Spleen (tissue), 11 donors: ENCODE measurements around the gene ATXN7L1. TPM values are rescaled to one million over a fixed set of nuclear protein-coding genes. Genes with fewer than 3 reads are reported as not detected.

Source experiments
- DNase-seq: peaks from one replicate; pipeline ENCODE4 v3.0.0-alpha.2; 2020
- H3K27ac ChIP-seq, 8 donors: fragments of 200-600 bp; sonication (generic) in 7 of 8; 1 replicate in 4 of 8; 2 replicates in 4 of 8; pipeline versions ENCODE4 v1.5.0 to v1.8.0; 2016 to 2021; ENCODE audit warnings: inconsistent platforms in 4 of 8, mild to moderate bottlenecking in 4 of 8, moderate library complexity in 1 of 8
- H3K27me3 ChIP-seq, 7 donors: fragments of 200-600 bp; sonication (generic) in 6 of 7; replicated peaks in 1 of 7; 1 replicate in 4 of 7; 2 replicates in 3 of 7; pipeline versions ENCODE4 v1.5.0 to v1.8.0; 2016 to 2021; ENCODE audit warnings: inconsistent platforms in 3 of 7, mild to moderate bottlenecking in 1 of 7
- H3K36me3 ChIP-seq, 6 donors: fragments of 200-600 bp; sonication (generic) in 5 of 6; 1 replicate in 4 of 6; 2 replicates in 2 of 6; pipeline versions ENCODE4 v1.5.0 to v1.8.0; 2016 to 2021; ENCODE audit warnings: inconsistent platforms in 2 of 6
- H3K4me1 ChIP-seq, 6 donors: fragments of 200-600 bp; sonication (generic) in 5 of 6; 1 replicate in 3 of 6; 2 replicates in 3 of 6; pipeline versions ENCODE4 v1.5.0 to v1.8.0; 2016 to 2021; ENCODE audit warnings: inconsistent platforms in 3 of 6
- H3K4me3 ChIP-seq, 8 donors: fragments of 200-600 bp; sonication (generic) in 7 of 8; 1 replicate in 4 of 8; 2 replicates in 4 of 8; pipeline versions ENCODE4 v1.5.0 to v1.8.0; 2016 to 2021; ENCODE audit warnings: inconsistent platforms in 4 of 8, mild to moderate bottlenecking in 4 of 8, moderate library complexity in 2 of 8
- H3K9me3 ChIP-seq, 8 donors: fragments of 200-600 bp; sonication (generic) in 7 of 8; 1 replicate in 4 of 8; 2 replicates in 4 of 8; pipeline versions ENCODE4 v1.5.0 to v1.8.0; 2016 to 2021; ENCODE audit warnings: inconsistent platforms in 4 of 8
- CTCF ChIP-seq, 11 experiments: fragments of 200-600 bp in 7 of 11; fragments of 450-650 bp in 4 of 11; sonication (generic) in 4 of 11; IDR thresholded peaks in 8 of 11; conservative IDR thresholded peaks in 3 of 11; 1 replicate in 7 of 11; 2 replicates in 4 of 11; pipeline versions ENCODE4 v1.4.0 to v1.8.0; 2016 to 2021; ENCODE audit warnings: antibody characterized with exemption in 11 of 11, inconsistent platforms in 4 of 11, mild to moderate bottlenecking in 1 of 11
- POLR2A ChIP-seq, 3 donors: fragments of 450-650 bp; IDR thresholded peaks; one replicate each; pipeline ENCODE4 v1.5.1; 2017; ENCODE audit warnings: antibody characterized with exemption in 3 of 3, mild to moderate bottlenecking in 1 of 3
- POLR2AphosphoS5 ChIP-seq, 3 donors: sonication (generic); formaldehyde crosslinking; IDR thresholded peaks; one replicate each; pipeline ENCODE4 v1.5.1; 2017; ENCODE audit warnings: antibody characterized with exemption in 3 of 3
- WGBS, 5 donors: extraction: QIAGEN DNeasy Blood & Tissue Kit in 3 of 5; methylation state at CpG; one replicate each; pipeline versions ENCODE4 v1.1.5 to v1.1.7; 2013 to 2018; 5-methylcytosine and 5-hydroxymethylcytosine counted together
- intact Hi-C: fragments of 100-400 bp; cut with DNase I; formaldehyde crosslinking; loops from one replicate; pipeline ENCODE4 v1.15.0; 2023; ENCODE audit warnings: low total_unique reads
- polyA plus RNA-seq, 3 donors: library from polyadenylated mRNA; stranded (reverse); fragments of 200-250 nt; gene quantifications; one replicate each; pipeline ENCODE4 v1.2.1, GENCODE V29; 2013
- total RNA-seq, 7 donors: library from RNA; depleted of rRNA in 3 of 7; stranded (reverse); fragments of >200 nt in 3 of 7; fragmentation: NEBNext Ultra II Directional in 4 of 7; extraction: Animal tissue kit (Norgen Biotek cat#: 25700) in 4 of 7; gene quantifications; one replicate each; pipeline versions ENCODE4 v1.1.0 to v1.2.1, GENCODE V29; 2016 to 2021
- donor health status: healthy with polysubstance abuse.
- donor health status: DM: no; HTN: no; CAD: no; lungs with moderate emphysema.
- donor health status: DM: no; HTN: no; CAD: no.
- donor health status: Bipolar disorder and iron deficiency.
- donor health status: healthy.
- donor health status: DM: no; HTN: no; CAD: no.
- donor health status: DM: yes; HTN: yes; CAD: no.

ATXN7L1 gene
- total and polyA plus RNA-seq, 10 donors, result 2.4 to 29.3 (median 18.4) TPM

DNA sequence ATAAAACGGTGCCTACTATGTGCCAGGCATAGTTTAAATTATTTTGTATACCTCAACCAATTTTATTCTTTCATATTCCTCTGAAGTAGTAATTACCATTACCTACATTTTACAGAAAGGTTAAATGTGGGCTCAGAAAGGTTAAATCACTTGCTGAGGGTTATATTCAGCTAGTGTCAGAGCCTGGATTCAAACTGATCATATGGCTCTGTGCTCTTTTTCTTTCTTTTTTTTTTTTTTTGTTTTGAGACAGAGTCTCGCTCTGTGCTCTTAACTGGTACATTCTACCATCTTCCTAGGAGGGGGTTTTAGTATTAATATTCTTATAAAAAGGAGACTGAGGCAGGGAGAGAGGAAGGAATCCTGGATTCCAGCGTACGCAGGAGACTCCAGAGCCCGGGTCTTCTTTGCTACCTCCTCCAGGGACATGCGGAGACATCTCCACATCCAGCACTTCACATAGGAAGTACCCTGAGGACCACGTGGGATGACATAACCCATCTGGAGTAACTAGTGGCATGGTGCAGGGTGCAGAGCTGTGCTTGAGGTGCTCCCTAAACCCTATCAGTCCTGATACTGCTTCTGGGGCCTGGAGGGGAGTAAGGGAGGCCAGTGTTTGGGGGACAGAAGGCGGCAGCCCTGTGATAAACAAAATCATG lies 29.6 kb upstream of the ATXN7L1 start:
- Histone ChIP-seq H3K9me3 (peaks cover 0 to 8% (median 3%) of the 10 kb centered on the region in 8 donors), H3K27ac (no peak overlapping the region), H3K27me3 (peaks cover 0 to 6% (median 0%) of the 10 kb centered on the region in 7 donors), H3K4me3 (no peak overlapping the region), H3K4me1 (no peaks in the 10 kb centered on the region), H3K36me3 (no peaks in the 10 kb centered on the region)
- WGBS, 5 donors, result 75 to 84% (median 79%) methylated on average over 8 of the region's 8 CpGs
- intact Hi-C loops, result no loop called here
- TF ChIP-seq POLR2AphosphoS5 (IDR thresholded peaks at IDR 0.05) (no peak), CTCF (IDR thresholded peaks at IDR 0.05 in 8 of 11, conservative IDR thresholded peaks at IDR 0.05 in 3 of 11) (no peak), POLR2A (IDR thresholded peaks at IDR 0.05) (no peak)
- no peak for DNase-seq

- WGBS, 5 donors, result 83 to 88% (median 86%) methylated on average over 11 of the region's 11 CpGs
- Histone ChIP-seq H3K9me3 (peaks cover 0 to 4% (median 0%) of the 10 kb centered on the region in 8 donors), H3K4me3 (no peak overlapping the region), H3K27me3 (peaks cover 0 to 6% (median 0%) of the 10 kb centered on the region in 7 donors), H3K4me1 (no peaks in the 10 kb centered on the region), H3K36me3 (no peaks in the 10 kb centered on the region), H3K27ac (no peak overlapping the region)
- no peak for TF ChIP-seq POLR2A (IDR thresholded peaks at IDR 0.05)
- TF ChIP-seq POLR2AphosphoS5 (IDR thresholded peaks at IDR 0.05), result no peak
- intact Hi-C loops, result no loop called here
- DNase-seq, result no peak
Measured at GRCh38 chr7:105905209-105905909, 29.0 kb upstream of the ATXN7L1 start.

GRCh38 chr7:105904064-105904463 lies 27.7 kb upstream of the ATXN7L1 start:
- intact Hi-C loops, result no loop called here
- WGBS, 5 donors, result 75 to 100% (median 94%) methylated on average over 1 of the region's 1 CpG
- TF ChIP-seq POLR2AphosphoS5 (IDR thresholded peaks at IDR 0.05), result no peak

DNA sequence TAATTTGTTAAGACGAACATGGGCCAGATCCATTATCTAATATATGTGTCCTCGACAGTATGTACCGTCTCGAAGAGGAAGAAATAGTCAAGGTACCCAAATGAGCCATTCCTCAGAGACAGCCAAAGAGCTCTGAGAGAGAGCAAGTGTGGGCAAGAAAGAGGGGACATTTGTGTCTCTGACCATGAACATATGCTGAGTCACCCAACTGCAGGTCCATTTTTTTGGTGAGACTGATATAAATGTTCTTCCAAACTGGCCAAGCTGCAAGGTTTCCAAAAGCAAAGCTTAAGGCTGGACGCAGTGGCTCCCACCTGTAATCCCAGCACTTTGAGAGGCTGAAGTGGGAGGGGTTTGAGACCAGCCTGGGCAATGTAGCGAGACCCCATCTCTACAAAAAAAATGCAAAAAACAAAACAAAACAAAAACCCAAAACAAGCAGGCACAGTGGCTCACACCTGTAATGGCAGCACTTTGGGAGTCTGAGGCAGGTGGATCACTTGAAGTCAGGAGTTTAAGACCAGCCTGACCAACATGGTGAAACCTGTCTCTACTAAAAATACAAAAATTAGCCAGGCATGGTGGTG lies 26.0 kb upstream of the ATXN7L1 start:
- peaks cover 0 to 6% (median 0%) of the 10 kb centered on the region in 7 donors for H3K27me3 ChIP-seq
- no peak overlapping the region for H3K4me3 ChIP-seq
- H3K4me1 ChIP-seq, result no peaks in the 10 kb centered on the region
- intact Hi-C loops, result no loop called here
- H3K27ac ChIP-seq, result no peak overlapping the region
- WGBS, 5 donors, result 93 to 98% (median 95%) methylated on average over 6 of the region's 6 CpGs
- no peak for DNase-seq
- peaks cover 0 to 4% (median 0%) of the 10 kb centered on the region in 8 donors for H3K9me3 ChIP-seq
- TF ChIP-seq POLR2AphosphoS5 (IDR thresholded peaks at IDR 0.05), result no peak
- H3K36me3 ChIP-seq, result no peaks in the 10 kb centered on the region

More at GRCh38 chr7:105904064-105904463, 27.7 kb upstream of the ATXN7L1 start:
- Histone ChIP-seq H3K27me3 (peaks cover 0 to 6% (median 0%) of the 10 kb centered on the region in 7 donors), H3K4me3 (no peak overlapping the region), H3K36me3 (no peaks in the 10 kb centered on the region), H3K27ac (no peak overlapping the region), H3K9me3 (peaks cover 0 to 4% (median 0%) of the 10 kb centered on the region in 8 donors), H3K4me1 (no peaks in the 10 kb centered on the region)
- DNase-seq, result no peak

GRCh38 chr7:105897999-105898398 lies 21.6 kb upstream of the ATXN7L1 start:
- H3K27ac ChIP-seq, result no peak overlapping the region
- H3K4me1 ChIP-seq, result no peaks in the 10 kb centered on the region
- no peaks in the 10 kb centered on the region for H3K27me3 ChIP-seq
- no peaks in the 10 kb centered on the region for H3K9me3 ChIP-seq
- TF ChIP-seq POLR2AphosphoS5 (IDR thresholded peaks at IDR 0.05) (no peak), POLR2A (IDR thresholded peaks at IDR 0.05) (no peak), CTCF (IDR thresholded peaks at IDR 0.05 in 8 of 11, conservative IDR thresholded peaks at IDR 0.05 in 3 of 11) (no peak)
- H3K36me3 ChIP-seq, result no peaks in the 10 kb centered on the region
- no peak overlapping the region for H3K4me3 ChIP-seq
- intact Hi-C loops, result no loop called here
- 76 to 92% (median 87%) methylated on average over 3 of the region's 3 CpGs for WGBS, 5 donors
- no peak for DNase-seq
